HEK293 (cell line): Measurements from ENCODE around the gene FAM89B.

ENCODE experiments used
- CTCF ChIA-PET: fragments of 350-600 bp; formaldehyde crosslinking; extraction: SDS; loops from one replicate; lab custom pipeline; 2021; ENCODE audit warnings: antibody characterized with exemption; lab: Yijun Ruan, JAX
- POLR2A ChIA-PET: fragments of 300-600 bp; formaldehyde crosslinking; extraction: SDS; loops from one replicate; lab custom pipeline; 2020; ENCODE audit warnings: antibody characterized with exemption, inconsistent platforms; lab: Yijun Ruan, JAX
- H3K27ac ChIP-seq: fragments of 200-500 bp; sonication (Bioruptor generic); 2 replicates; pipeline ENCODE4 v1.5.1; 2014; ENCODE audit warnings: low read depth, low read length, control low read depth, inconsistent platforms; ENCODE audit errors: extremely low read depth
- H3K36me3 ChIP-seq, 2 experiments: fragments of 200-500 bp in 1 of 2; sonication (Bioruptor generic) in 1 of 2; 1 replicate in 1 of 2; 2 replicates in 1 of 2; pipeline ENCODE4 v1.5.1; 2014 to 2017; ENCODE audit warnings: inconsistent platforms in 2 of 2, low read length in 2 of 2; ENCODE audit not compliant: control insufficient read depth in 2 of 2, insufficient read depth in 1 of 2
- H3K4me1 ChIP-seq: fragments of 200-500 bp; sonication (Bioruptor generic); 2 replicates; pipeline ENCODE4 v1.5.1; 2014; ENCODE audit warnings: mild to moderate bottlenecking, low read length, inconsistent platforms; ENCODE audit not compliant: control insufficient read depth, insufficient read depth
- H3K4me3 ChIP-seq: 2 replicates; pipeline ENCODE4 v1.5.1; 2011; ENCODE audit warnings: low read depth, mild to moderate bottlenecking, control low read depth, low read length, moderate library complexity
- H3K9me3 ChIP-seq: fragments of 200-500 bp; sonication (Bioruptor generic); 2 replicates; pipeline ENCODE4 v1.5.1; 2014; ENCODE audit warnings: low read depth, low read length, inconsistent platforms; ENCODE audit not compliant: control insufficient read depth, insufficient read depth
- GLIS1 ChIP-seq: fragments of 450-650 bp; formaldehyde crosslinking; IDR thresholded peaks from 2 replicates; pipeline ENCODE4 v1.5.1; 2016; ENCODE audit warnings: missing biosample characterization, missing genetic modification characterization
- GLIS2 ChIP-seq: fragments of 450-650 bp; formaldehyde crosslinking; IDR thresholded peaks from 2 replicates; pipeline ENCODE4 v1.5.1; 2016; ENCODE audit warnings: missing biosample characterization, missing genetic modification characterization
- KLF1 ChIP-seq: fragments of 450-650 bp; formaldehyde crosslinking; IDR thresholded peaks from 2 replicates; pipeline ENCODE4 v1.5.1; 2016; ENCODE audit warnings: missing biosample characterization, missing genetic modification characterization
- KLF9 ChIP-seq: fragments of 450-650 bp; formaldehyde crosslinking; IDR thresholded peaks from 2 replicates; pipeline ENCODE4 v1.5.1; 2016; ENCODE audit warnings: missing biosample characterization, missing genetic modification characterization, low read depth
- SP2 ChIP-seq: fragments of 450-650 bp; formaldehyde crosslinking; IDR thresholded peaks from 2 replicates; pipeline ENCODE4 v1.5.1; 2016; ENCODE audit warnings: missing biosample characterization, missing genetic modification characterization
- ZBTB17 ChIP-seq: fragments of 450-650 bp; formaldehyde crosslinking; IDR thresholded peaks from 2 replicates; pipeline ENCODE4 v1.5.1; 2016; ENCODE audit warnings: missing biosample characterization, missing genetic modification characterization
- ZBTB8A ChIP-seq: fragments of 450-650 bp; formaldehyde crosslinking; IDR thresholded peaks from 2 replicates; pipeline ENCODE4 v1.5.1; 2016; ENCODE audit warnings: missing biosample characterization, missing genetic modification characterization
- ZNF10 ChIP-seq: fragments of 450-650 bp; formaldehyde crosslinking; IDR thresholded peaks from 2 replicates; pipeline ENCODE4 v1.5.1; 2017; ENCODE audit warnings: missing biosample characterization, missing genetic modification characterization
- ZNF16 ChIP-seq: fragments of 450-650 bp; formaldehyde crosslinking; IDR thresholded peaks from 2 replicates; pipeline ENCODE4 v1.5.1; 2016; ENCODE audit warnings: low read depth, missing biosample characterization, missing genetic modification characterization
- ZNF223 ChIP-seq: fragments of 450-650 bp; formaldehyde crosslinking; IDR thresholded peaks from 2 replicates; pipeline ENCODE4 v1.5.1; 2016; ENCODE audit warnings: missing biosample characterization, missing genetic modification characterization
- ZNF341 ChIP-seq: fragments of 450-650 bp; formaldehyde crosslinking; IDR thresholded peaks from 2 replicates; pipeline ENCODE4; 2016; ENCODE audit warnings: low read depth, missing biosample characterization, missing genetic modification characterization
- ZNF37A ChIP-seq: fragments of 450-650 bp; IDR thresholded peaks from 2 replicates; pipeline ENCODE4 v1.5.1; 2018; ENCODE audit warnings: missing biosample characterization, missing genetic modification characterization
- ZNF548 ChIP-seq: fragments of 450-650 bp; formaldehyde crosslinking; IDR thresholded peaks from 2 replicates; pipeline ENCODE4 v1.5.1; 2016; ENCODE audit warnings: missing biosample characterization, missing genetic modification characterization
- ZNF701 ChIP-seq: fragments of 450-650 bp; formaldehyde crosslinking; IDR thresholded peaks from 2 replicates; pipeline ENCODE4 v1.5.1; 2016; ENCODE audit warnings: missing biosample characterization, missing genetic modification characterization
- ZNF747 ChIP-seq: fragments of 450-650 bp; formaldehyde crosslinking; IDR thresholded peaks from 2 replicates; pipeline ENCODE4 v1.5.1; 2016; ENCODE audit warnings: missing biosample characterization, missing genetic modification characterization
- TF ChIP-seq, protein P1 (sequence below): fragments of 450-650 bp; formaldehyde crosslinking; IDR thresholded peaks from 2 replicates; pipeline ENCODE4 v1.5.1; 2016; ENCODE audit warnings: missing biosample characterization, missing genetic modification characterization
- TF ChIP-seq, protein P2 (sequence below): fragments of 450-650 bp; formaldehyde crosslinking; conservative IDR thresholded peaks from 2 replicates; pipeline ENCODE4 v1.5.1; 2016; ENCODE audit warnings: low read depth, missing biosample characterization, missing genetic modification characterization
- TF ChIP-seq, protein P3 (sequence below): fragments of 450-650 bp; formaldehyde crosslinking; IDR thresholded peaks from 2 replicates; pipeline ENCODE4 v1.5.1; 2016; ENCODE audit warnings: missing biosample characterization, missing genetic modification characterization
- TF ChIP-seq, protein P4 (sequence below): fragments of 450-650 bp; formaldehyde crosslinking; IDR thresholded peaks from 2 replicates; pipeline ENCODE4 v1.5.1; 2016; ENCODE audit warnings: missing biosample characterization, missing genetic modification characterization
- TF ChIP-seq, protein P5 (sequence below): fragments of 450-650 bp; formaldehyde crosslinking; IDR thresholded peaks from 2 replicates; pipeline ENCODE4 v1.5.1; 2017; ENCODE audit warnings: missing biosample characterization, missing genetic modification characterization
- TF ChIP-seq, protein P6 (sequence below): fragments of 450-650 bp; formaldehyde crosslinking; IDR thresholded peaks from 2 replicates; pipeline ENCODE4 v1.5.1; 2016; ENCODE audit warnings: missing biosample characterization, missing genetic modification characterization

Gene FAM89B

DNA sequence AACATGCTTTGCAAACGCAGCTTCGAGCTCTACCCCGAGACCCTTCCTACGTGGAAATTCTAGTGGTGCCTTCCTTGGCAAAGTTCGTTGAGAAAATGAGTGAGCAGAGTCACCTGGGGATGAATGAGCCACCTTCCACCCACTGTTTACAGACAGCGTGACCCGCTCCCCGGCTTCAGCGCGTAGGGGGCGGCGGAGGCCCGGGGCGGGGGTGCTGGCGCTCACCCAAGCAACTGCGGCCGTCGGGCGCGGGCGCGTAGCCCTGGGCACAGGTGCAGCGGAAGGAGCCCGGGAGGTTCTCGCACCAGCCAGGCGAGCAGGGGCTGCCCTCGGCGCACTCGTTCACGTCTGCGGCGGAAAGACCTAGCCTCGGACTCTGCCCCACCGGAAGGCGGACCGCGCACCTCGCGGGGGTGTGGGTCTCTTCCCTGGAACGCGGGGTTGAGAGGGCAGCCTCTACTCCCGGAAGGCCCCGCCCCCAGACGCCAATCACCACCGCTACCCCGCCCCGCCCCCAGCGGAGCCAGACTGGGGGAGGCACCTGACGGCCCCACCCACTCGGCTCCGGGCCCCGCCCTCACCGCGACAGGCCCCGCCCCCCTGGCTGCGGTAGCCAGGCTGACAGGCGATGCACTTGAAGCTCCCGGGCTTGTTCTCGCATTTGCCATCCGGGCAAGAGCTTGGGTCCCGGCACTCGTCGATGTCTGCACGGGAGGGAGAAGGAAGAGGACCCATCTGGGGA is 25.9 kb upstream of the FAM89B start:
- peak overlapping the region; percentile 31 for H3K4me3 ChIP-seq
- CTCF ChIA-PET = interaction anchor here (2.1 kb wide), 1 partner anchor 25 kb away, joined by 11 read pairs; the partner anchor contains the start of gene ZNRD2
- no peak overlapping the region for H3K27ac ChIP-seq
- peaks cover 5 to 81% of the 10 kb centered on the region in 2 experiments; a peak in 2 of 3 replicates for H3K36me3 ChIP-seq
- no peaks in the 10 kb centered on the region for H3K9me3 ChIP-seq
- POLR2A ChIA-PET = interaction anchor here (0.7 to 3.0 kb wide), 8 partner anchors 10 to 55 kb away, joined by 4 to 14 read pairs (median 7); partner anchors contain the start of genes FAM89B, LTBP3, SCYL1 and ZNRD2
- H3K4me1 ChIP-seq = no peaks in the 10 kb centered on the region; the same call in 1 of the 2 replicates
- peak; percentile 62 for TF ChIP-seq KLF9 (tag by site-specific recombination)
- TF ChIP-seq, protein P1, sequence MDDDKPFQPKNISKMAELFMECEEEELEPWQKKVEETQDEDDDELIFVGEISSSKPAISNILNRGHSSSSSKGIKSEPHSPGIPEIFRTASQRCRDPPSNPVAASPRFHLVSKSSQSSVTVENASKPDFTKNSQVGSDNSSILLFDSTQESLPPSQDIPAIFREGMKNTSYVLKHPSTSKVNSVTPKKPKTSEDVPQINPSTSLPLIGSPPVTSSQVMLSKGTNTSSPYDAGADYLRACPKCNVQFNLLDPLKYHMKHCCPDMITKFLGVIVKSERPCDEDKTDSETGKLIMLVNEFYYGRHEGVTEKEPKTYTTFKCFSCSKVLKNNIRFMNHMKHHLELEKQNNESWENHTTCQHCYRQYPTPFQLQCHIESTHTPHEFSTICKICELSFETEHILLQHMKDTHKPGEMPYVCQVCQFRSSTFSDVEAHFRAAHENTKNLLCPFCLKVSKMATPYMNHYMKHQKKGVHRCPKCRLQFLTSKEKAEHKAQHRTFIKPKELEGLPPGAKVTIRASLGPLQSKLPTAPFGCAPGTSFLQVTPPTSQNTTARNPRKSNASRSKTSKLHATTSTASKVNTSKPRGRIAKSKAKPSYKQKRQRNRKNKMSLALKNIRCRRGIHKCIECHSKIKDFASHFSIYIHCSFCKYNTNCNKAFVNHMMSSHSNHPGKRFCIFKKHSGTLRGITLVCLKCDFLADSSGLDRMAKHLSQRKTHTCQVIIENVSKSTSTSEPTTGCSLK (tag by site-specific recombination) = no peak
- TF ChIP-seq ZNF16 (tag by site-specific recombination) = no peak
- TF ChIP-seq, protein P2, sequence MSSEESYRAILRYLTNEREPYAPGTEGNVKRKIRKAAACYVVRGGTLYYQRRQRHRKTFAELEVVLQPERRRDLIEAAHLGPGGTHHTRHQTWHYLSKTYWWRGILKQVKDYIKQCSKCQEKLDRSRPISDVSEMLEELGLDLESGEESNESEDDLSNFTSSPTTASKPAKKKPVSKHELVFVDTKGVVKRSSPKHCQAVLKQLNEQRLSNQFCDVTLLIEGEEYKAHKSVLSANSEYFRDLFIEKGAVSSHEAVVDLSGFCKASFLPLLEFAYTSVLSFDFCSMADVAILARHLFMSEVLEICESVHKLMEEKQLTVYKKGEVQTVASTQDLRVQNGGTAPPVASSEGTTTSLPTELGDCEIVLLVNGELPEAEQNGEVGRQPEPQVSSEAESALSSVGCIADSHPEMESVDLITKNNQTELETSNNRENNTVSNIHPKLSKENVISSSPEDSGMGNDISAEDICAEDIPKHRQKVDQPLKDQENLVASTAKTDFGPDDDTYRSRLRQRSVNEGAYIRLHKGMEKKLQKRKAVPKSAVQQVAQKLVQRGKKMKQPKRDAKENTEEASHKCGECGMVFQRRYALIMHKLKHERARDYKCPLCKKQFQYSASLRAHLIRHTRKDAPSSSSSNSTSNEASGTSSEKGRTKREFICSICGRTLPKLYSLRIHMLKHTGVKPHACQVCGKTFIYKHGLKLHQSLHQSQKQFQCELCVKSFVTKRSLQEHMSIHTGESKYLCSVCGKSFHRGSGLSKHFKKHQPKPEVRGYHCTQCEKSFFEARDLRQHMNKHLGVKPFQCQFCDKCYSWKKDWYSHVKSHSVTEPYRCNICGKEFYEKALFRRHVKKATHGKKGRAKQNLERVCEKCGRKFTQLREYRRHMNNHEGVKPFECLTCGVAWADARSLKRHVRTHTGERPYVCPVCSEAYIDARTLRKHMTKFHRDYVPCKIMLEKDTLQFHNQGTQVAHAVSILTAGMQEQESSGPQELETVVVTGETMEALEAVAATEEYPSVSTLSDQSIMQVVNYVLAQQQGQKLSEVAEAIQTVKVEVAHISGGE (tag by site-specific recombination) = peak; percentile 32
- TF ChIP-seq ZBTB8A (tag by site-specific recombination) = peak; percentile 73
- TF ChIP-seq GLIS2 (tag by site-specific recombination) = peak; percentile 59; the same call in 1 of the 2 replicates
- TF ChIP-seq, protein P3, sequence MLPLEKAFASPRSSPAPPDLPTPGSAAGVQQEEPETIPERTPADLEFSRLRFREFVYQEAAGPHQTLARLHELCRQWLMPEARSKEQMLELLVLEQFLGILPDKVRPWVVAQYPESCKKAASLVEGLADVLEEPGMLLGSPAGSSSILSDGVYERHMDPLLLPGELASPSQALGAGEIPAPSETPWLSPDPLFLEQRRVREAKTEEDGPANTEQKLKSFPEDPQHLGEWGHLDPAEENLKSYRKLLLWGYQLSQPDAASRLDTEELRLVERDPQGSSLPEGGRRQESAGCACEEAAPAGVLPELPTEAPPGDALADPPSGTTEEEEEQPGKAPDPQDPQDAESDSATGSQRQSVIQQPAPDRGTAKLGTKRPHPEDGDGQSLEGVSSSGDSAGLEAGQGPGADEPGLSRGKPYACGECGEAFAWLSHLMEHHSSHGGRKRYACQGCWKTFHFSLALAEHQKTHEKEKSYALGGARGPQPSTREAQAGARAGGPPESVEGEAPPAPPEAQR (tag by site-specific recombination) = no peak
- TF ChIP-seq, protein P4, sequence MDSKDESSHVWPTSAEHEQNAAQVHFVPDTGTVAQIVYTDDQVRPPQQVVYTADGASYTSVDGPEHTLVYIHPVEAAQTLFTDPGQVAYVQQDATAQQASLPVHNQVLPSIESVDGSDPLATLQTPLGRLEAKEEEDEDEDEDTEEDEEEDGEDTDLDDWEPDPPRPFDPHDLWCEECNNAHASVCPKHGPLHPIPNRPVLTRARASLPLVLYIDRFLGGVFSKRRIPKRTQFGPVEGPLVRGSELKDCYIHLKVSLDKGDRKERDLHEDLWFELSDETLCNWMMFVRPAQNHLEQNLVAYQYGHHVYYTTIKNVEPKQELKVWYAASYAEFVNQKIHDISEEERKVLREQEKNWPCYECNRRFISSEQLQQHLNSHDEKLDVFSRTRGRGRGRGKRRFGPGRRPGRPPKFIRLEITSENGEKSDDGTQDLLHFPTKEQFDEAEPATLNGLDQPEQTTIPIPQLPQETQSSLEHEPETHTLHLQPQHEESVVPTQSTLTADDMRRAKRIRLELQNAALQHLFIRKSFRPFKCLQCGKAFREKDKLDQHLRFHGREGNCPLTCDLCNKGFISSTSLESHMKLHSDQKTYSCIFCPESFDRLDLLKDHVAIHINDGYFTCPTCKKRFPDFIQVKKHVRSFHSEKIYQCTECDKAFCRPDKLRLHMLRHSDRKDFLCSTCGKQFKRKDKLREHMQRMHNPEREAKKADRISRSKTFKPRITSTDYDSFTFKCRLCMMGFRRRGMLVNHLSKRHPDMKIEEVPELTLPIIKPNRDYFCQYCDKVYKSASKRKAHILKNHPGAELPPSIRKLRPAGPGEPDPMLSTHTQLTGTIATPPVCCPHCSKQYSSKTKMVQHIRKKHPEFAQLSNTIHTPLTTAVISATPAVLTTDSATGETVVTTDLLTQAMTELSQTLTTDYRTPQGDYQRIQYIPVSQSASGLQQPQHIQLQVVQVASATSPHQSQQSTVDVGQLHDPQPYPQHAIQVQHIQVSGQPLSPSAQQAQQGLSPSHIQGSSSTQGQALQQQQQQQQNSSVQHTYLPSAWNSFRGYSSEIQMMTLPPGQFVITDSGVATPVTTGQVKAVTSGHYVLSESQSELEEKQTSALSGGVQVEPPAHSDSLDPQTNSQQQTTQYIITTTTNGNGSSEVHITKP (tag by site-specific recombination) = peak; percentile 76
- peak; percentile 29; the same call in 1 of the 2 replicates for TF ChIP-seq GLIS1
- TF ChIP-seq ZNF701 (tag by site-specific recombination) = no peak
- no peak for TF ChIP-seq ZNF747 (tag by site-specific recombination)
- TF ChIP-seq SP2 (tag by site-specific recombination) = peak; percentile 61
- TF ChIP-seq KLF1 (tag by site-specific recombination) = peak; percentile 40; the same call in 1 of the 2 replicates
- TF ChIP-seq ZNF223 (tag by site-specific recombination) = no peak
- 0 out of 2 replicates have a peak, but pooled peaks have one; percentile 32 for TF ChIP-seq ZBTB17 (tag by site-specific recombination)
- TF ChIP-seq ZNF341 (tag by site-specific recombination) = peak; percentile 77
- TF ChIP-seq ZNF548 (tag by site-specific recombination) = no peak
- TF ChIP-seq, protein P5, sequence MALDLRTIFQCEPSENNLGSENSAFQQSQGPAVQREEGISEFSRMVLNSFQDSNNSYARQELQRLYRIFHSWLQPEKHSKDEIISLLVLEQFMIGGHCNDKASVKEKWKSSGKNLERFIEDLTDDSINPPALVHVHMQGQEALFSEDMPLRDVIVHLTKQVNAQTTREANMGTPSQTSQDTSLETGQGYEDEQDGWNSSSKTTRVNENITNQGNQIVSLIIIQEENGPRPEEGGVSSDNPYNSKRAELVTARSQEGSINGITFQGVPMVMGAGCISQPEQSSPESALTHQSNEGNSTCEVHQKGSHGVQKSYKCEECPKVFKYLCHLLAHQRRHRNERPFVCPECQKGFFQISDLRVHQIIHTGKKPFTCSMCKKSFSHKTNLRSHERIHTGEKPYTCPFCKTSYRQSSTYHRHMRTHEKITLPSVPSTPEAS (tag by site-specific recombination) = no peak
- no peak for TF ChIP-seq ZNF10
- TF ChIP-seq, protein P6, sequence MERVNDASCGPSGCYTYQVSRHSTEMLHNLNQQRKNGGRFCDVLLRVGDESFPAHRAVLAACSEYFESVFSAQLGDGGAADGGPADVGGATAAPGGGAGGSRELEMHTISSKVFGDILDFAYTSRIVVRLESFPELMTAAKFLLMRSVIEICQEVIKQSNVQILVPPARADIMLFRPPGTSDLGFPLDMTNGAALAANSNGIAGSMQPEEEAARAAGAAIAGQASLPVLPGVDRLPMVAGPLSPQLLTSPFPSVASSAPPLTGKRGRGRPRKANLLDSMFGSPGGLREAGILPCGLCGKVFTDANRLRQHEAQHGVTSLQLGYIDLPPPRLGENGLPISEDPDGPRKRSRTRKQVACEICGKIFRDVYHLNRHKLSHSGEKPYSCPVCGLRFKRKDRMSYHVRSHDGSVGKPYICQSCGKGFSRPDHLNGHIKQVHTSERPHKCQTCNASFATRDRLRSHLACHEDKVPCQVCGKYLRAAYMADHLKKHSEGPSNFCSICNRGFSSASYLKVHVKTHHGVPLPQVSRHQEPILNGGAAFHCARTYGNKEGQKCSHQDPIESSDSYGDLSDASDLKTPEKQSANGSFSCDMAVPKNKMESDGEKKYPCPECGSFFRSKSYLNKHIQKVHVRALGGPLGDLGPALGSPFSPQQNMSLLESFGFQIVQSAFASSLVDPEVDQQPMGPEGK (tag by site-specific recombination) = 0 out of 2 replicates have a peak, but pooled peaks have one; percentile 31
- no peak for TF ChIP-seq ZNF37A (tag by site-specific recombination)
